KBM-7 (cell line): ENCODE measurements around the gene TNS3.

Experiments
- DNase-seq: peaks from one replicate; pipeline ENCODE4 v3.0.0-alpha.2; 2015
- in situ Hi-C: fragments of 300-500 bp; cut with MboI; formaldehyde crosslinking; loops from 2 replicates; pipeline ENCODE4 v1.14.3; 2020; ENCODE audit warnings: low sequenced_read_pairs, low pct_unique_long_range_greater_than_20kb, mixed read lengths

Gene TNS3

DNA sequence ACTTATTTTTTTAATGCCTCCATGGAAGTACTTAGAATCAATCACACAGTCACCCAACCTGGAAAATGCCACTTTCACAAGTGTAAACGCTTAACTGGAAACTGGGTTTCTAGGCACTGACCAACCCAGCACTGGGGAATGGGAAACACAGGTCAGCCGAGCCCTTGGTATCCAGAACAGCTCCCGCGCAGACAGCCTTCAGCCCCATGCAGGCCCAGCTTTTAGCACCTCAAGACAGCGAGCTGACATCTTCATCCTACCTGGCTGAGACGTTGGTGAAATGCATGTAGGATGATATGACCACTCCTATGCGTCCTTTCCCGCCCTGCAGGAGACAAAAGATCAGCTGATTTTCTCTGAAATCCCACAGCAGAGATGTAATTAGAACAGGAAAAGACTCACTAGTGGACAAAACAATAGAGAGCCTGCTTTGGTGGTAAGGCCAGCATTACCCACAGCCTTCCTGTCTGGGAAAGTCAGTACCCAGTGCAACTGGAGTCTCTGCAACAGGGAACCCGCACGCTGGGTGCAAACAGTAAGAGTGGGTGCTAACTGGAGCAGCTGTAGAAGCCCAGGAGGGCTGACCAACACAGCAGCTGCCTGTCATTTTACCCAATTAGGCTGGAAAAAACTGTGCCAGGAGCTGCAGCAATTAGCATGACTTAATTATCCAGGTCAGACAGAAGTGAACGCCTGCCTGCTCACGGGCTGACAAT is 153.7 kb downstream of the TNS3 start:
- in situ Hi-C loops, result no loop called here
- no peak for DNase-seq

DNA sequence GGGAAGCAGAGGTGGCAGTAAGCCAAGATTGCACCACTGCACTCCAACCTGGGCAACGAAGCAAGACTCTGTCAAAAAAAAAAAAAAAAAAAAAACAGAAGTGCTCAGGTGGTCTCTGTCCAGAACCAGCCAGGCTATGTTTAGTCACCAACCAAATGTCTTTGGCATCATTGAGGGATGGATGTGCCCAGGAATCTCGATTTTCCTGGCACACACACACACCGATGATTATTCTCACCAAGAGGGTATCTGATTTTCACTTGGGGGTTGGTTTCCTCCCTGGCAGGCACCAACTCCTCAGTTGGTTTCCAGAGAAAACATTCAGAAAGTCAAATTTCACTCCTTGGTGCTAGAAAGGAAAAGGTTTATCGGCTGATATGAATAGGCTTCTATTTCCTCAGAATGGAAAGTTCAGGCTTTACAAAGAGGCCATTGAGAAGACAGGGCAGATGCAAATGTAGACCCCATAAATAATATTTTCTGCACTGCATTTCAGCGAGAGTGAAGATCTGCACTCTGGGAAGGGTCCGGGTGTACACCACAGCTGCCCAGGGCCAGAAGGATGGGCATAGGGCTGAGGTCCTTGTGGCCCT is 154.8 kb downstream of the TNS3 start:
- in situ Hi-C loops, result no loop called here
- DNase-seq, result no peak

DNA sequence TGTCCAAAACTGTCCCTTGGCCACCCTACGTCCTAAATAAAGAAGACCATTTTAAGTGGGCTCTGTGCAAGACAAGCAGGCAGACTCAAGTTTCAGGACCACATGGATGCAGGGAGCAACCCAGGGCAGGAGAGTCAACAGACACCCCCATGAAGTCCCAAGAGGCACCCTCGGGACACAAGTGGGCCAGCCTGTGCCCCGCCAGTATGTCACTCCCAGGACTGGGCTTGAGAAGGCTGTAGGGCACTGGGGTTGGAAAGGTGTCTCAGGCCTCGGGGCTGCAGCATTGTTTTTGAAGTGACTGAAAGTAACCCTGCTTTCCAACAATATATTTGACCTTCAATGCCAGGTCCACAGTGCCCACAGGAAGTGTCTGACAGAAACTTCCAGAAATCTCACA is 157.4 kb downstream of the TNS3 start:
- in situ Hi-C loops, result no loop called here
- DNase-seq, result no peak

- in situ Hi-C loops, result no loop called here
- no peak for DNase-seq
Measured at GRCh38 chr7:47423196-47423595, 158.7 kb downstream of the TNS3 start.

GRCh38 chr7:47422611-47423010 is 159.3 kb downstream of the TNS3 start:
- DNase-seq, result no peak
- in situ Hi-C loops, result no loop called here

DNA sequence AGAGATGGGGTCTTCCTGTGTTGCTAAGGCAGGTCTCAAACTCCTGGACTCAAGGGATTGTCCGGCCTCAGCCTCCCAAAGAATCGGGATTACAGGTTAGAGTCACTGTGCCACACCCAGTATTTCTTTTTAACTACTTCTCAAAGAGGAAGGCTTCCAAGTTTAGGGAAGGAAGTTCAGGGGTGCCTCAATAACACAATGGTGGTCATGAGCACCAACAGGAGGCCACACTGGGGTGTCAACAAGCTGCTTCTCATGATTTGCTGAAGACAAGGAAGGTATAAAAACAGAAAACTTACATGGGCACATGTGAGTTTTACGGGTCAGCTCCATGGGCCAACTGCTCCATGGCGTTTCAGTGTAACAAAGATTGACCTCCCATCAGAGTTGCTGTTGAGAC is 160.5 kb downstream of the TNS3 start:
- in situ Hi-C loops, result no loop called here
- DNase-seq, result no peak

DNA sequence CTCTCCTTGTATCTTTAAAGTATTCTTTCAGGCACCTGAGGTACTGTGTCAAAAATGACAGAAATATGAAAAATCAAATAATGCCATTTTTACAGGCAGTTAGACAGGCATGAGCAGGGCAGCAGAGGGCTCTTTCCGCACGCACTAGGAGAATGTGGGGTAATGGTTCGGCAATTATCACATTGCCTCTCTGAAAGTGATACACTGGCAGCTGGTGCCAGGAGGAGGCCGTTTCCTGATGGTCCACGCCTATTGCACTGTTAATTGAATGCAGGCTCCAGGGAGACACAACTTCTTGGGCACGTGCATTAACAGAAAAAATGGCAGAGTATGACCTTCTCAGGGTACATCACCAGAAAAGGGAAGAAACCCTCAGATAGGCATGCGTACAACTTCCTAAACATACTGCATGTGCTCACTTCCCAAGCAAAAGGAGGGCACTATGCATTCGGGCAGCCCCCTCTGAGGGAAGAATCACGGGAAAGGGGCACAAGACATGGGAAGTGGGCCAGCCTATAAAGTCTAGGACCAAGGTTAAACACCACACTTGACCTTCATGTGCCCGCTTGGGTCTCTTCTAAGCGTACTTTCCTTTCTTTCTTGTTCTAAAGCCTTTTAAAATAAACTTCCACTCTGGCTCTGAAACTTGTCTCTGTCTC is 161.7 kb downstream of the TNS3 start:
- in situ Hi-C loops, result no loop called here
- no peak for DNase-seq

DNA sequence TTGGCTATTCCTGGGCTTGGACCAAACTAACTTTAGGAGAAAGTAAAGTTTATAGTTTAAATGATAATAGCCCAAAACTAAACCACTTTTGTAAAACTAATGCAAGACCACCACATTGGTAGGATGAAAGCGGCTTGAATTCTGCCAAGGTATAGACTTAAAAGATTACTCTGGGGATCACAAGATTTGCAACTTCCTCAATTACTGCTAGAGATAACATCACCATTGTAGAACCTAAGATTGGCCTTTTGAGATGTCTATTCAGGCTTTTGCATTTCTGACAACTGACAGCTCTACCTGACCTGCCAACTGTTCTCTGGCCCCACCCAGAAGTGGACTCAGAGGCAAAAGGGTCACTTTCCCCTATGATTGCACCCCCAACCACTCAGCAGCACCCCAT is 162.4 kb downstream of the TNS3 start:
- in situ Hi-C loops, result no loop called here

DNA sequence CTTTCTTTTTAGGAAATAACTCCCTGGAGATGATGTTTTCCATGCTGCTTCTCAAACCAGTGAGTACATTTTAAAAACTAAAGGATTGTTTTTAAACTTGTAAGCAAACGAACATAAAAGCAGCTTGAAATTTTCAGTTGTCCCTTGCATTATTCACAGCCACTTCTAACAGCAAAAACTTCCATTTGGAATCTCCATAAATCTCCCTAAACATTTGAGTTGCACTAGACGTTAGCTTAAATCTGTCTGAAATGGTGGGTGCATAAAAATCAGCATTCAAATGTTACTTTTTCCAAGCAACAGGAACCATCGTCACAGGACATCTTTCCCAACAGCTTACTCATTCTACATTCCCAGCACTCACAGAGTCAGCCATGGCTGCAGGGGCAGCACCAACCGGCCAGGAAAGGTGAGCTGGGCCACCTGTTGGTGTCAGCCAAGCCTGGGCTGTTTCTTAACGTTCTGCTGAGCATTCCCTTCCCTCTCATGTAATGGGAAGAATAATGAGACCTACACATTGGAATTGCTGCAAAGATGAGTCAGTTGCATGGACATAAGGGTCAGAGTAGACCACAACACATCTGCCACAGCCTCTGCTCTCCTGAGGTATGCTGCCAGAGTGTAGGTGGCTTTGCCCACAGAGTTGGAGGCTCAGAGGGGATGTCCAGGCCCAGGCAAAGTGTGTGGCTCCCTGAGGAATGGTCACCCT is 163.2 kb downstream of the TNS3 start:
- in situ Hi-C loops, result no loop called here
- DNase-seq, result no peak

More for the DNA sequence above, 162.4 kb downstream of the TNS3 start:
- DNase-seq, result no peak

- in situ Hi-C loops, result no loop called here
- DNase-seq, result no peak
Measured at GRCh38 chr7:47416492-47417480, 165.1 kb downstream of the TNS3 start.

DNA sequence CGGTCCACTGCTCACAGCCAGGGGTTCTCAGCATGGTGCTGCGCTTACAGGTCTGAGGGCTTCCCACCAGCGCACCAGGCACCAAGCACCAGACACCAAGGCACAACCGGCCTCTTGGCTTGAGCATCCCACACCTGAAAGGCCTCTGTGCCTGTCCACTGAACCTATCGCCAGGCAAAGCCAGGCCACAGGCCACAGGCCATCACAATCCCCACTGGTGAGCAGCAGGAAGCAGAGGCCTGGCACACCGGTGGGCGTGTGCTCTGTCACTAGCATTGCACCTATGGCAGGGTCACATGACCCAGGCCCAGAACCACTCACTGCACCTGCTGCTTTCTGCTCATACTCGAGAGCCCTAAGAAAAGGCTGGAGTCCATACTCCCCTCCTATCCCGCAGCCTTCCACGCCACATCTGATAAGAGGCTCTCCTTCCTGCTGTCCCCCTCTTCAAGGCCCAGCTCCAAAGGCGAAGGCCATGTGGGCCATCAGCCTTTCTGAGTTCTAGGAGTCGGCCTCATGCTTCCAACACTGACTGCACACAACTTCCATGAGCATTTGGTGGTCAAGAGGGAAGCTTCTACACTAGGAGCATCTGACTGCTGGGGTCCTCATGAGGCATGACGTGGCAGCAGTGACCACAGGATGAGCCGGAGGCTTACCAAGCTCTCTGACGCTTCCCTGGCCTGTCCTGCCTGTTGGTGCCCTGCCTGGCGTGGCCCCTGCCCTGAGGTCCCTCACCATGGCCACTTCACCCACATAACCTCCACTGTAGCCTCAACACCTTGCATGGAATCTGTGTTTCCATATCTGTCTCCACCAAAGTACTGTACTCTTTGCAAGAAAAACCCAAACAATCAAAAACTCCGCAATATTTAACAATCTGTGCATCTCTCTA is 166.3 kb downstream of the TNS3 start:
- in situ Hi-C loops, result no loop called here
- DNase-seq, result no peak

DNA sequence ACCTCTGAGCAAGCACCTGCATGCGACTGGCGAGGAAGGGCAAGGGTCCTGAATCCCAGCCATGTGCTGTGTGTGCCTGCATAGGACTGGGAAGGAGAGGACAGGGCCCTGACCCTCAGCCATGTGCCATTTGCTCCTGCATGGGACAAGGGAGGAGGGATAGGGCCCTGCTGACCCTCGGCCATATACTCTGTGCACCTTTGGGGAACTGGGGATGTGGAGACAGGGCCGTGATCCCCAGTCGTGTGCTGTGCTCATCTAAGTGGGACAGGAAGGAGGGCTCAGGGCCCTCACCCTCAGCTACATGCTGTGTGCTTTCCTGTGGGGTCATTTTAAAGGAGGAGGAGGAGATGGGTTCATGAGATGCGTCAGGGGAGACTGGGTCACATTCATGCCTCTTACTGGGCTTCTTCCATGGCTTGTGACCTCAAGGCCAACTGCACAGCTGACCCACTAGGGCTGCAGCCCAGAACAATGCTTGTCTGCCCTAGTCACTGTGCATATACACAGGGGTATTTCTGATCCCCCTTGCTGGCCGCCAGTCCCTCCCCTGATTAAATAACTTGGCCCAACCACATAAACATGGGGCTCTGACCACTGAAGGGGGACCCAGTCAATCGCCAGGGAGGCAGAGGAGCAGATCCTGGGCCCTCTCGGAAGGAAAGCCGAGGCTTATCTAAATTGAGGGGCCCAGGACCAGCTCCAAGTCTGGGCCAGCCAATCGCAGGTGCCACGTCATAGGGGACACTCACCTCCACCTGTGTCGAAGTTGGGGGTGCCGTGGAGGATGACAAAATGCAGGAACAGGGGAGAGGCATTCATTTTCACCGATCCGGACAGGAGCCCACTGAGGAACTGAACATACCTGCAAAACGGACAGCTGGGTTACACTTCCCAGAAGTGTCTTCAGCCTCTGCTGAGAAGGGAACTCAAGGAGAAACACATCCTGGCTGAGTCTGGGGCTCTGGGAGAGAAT is 167.3 kb downstream of the TNS3 start:
- no peak for DNase-seq
- in situ Hi-C loops, result no loop called here

- in situ Hi-C loops, result no loop called here
- DNase-seq, result no peak
Measured at GRCh38 chr7:47413526-47414341, 168.2 kb downstream of the TNS3 start.

DNA sequence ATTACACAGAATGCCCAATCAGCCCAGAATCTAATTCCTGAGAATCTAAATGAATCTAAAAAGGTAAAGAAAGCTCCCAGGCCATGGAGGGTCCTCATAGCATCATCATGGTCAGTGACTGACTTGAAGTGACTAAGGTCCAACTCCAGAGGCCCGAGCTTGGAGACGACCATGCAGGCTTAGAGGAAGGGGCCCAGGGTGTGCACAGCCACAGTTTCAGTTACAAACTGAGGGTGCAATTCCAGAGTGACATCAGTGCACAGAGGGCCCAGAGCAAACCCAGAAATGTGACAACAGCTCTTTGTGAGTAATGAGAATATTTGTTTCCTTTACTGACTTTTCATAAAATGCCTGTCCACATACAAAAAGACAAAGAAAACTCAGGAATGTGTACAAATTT is 170.0 kb downstream of the TNS3 start:
- no peak for DNase-seq
- in situ Hi-C loops, result no loop called here

- in situ Hi-C loops, result no loop called here
- DNase-seq, result no peak
Measured at GRCh38 chr7:47411281-47411869, 170.5 kb downstream of the TNS3 start.

DNA sequence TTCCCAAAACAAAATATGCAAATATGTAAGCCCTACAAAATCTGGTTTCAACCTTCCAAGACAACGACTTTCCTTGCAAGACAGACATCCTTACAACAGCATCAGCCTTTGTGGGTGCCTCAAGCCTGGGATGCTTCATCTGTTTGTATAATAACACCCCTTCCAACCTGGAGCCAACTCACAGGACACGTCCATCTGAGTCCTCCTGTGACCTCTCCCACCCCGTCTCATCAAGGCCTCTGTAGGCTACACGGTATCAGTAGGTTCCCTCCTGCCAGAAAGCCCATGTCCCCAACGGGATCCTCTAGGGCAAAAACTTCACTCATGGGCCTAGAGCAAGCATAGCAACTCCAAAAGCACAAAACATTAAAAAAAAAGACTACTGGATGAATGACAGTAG is 173.2 kb downstream of the TNS3 start:
- in situ Hi-C loops, result no loop called here
- no peak for DNase-seq
